SK-N-MC (cell line): ENCODE results near the gene EPB41L1.

Experiments used
- DNase-seq: peaks from one replicate; pipeline ENCODE4 v3.0.0-alpha.2; 2011; ENCODE audit warnings: low read depth, low spot score
- H3K27ac ChIP-seq: fragments of 200-600 bp; sonication (generic); 2 replicates; pipeline ENCODE4 v1.5.1; 2016; ENCODE audit warnings: mixed run types
- H3K36me3 ChIP-seq: fragments of 200-600 bp; sonication (generic); 2 replicates; pipeline ENCODE4 v1.6.1; 2017; ENCODE audit warnings: antibody characterized with exemption, low read length, mixed read lengths; ENCODE audit not compliant: insufficient read depth
- H3K4me3 ChIP-seq: fragments of 200-600 bp; sonication (generic); 2 replicates; pipeline ENCODE4 v1.5.1; 2016
- H3K9ac ChIP-seq: fragments of 200-600 bp; sonication (generic); 2 replicates; pipeline ENCODE4 v1.8.0; 2017; ENCODE audit warnings: mixed run types, mixed read lengths; ENCODE audit not compliant: insufficient read length
- H3K9me3 ChIP-seq: fragments of 200-600 bp; sonication (generic); 2 replicates; pipeline ENCODE4 v1.6.1; 2017; ENCODE audit warnings: low read depth, mild to moderate bottlenecking, antibody characterized with exemption, low read length, moderate library complexity, mixed read lengths
- EZH2 ChIP-seq: fragments of 200-600 bp; sonication (generic); IDR thresholded peaks from one replicate; pipeline ENCODE4 v1.6.1; 2017; ENCODE audit warnings: antibody characterized with exemption
- FOXP2 ChIP-seq: optimal IDR thresholded peaks from 2 replicates; pipeline ENCODE3; 2011; ENCODE audit warnings: mild to moderate bottlenecking, moderate library complexity; ENCODE audit not compliant: insufficient read depth; ENCODE audit errors: extremely low read length, control extremely low read depth
- POLR2AphosphoS5 ChIP-seq: IDR thresholded peaks from 2 replicates; pipeline ENCODE4 v1.6.1; 2012; ENCODE audit warnings: mild to moderate bottlenecking, low read depth, low read length, borderline replicate concordance

The EPB41L1 gene

GRCh38 chr20:36120991-36121390 lies 33.5 kb upstream of the EPB41L1 start:
- DNase-seq: no peak
- Histone ChIP-seq H3K9ac (no peak overlapping the region), H3K4me3 (no peak overlapping the region), H3K9me3 (no peaks in the 10 kb centered on the region), H3K27ac (no peak overlapping the region), H3K36me3 (no peaks in the 10 kb centered on the region)
- TF ChIP-seq POLR2AphosphoS5 (no peak), EZH2 (no peak), FOXP2 (no peak)

GRCh38 chr20:36121981-36122930 lies 32.3 kb upstream of the EPB41L1 start:
- Histone ChIP-seq H3K9me3 (no peaks in the 10 kb centered on the region), H3K9ac (no peak overlapping the region), H3K36me3 (no peaks in the 10 kb centered on the region), H3K4me3 (no peak overlapping the region), H3K27ac (no peak overlapping the region)
- DNase-seq: no peak
- TF ChIP-seq EZH2 (no peak), POLR2AphosphoS5 (no peak), FOXP2 (no peak)

GRCh38 chr20:36122931-36123288 lies 31.6 kb upstream of the EPB41L1 start:
- Histone ChIP-seq H3K9ac (no peak overlapping the region), H3K9me3 (no peaks in the 10 kb centered on the region), H3K4me3 (no peak overlapping the region), H3K36me3 (no peaks in the 10 kb centered on the region), H3K27ac (no peak overlapping the region)
- no peak for DNase-seq
- TF ChIP-seq FOXP2 (no peak), EZH2 (no peak), POLR2AphosphoS5 (no peak)

- no peak for DNase-seq
- H3K9ac ChIP-seq: no peak overlapping the region
- H3K4me3 ChIP-seq: no peak overlapping the region
- TF ChIP-seq EZH2 (no peak), FOXP2 (no peak), POLR2AphosphoS5 (no peak)
- no peaks in the 10 kb centered on the region for H3K9me3 ChIP-seq
- no peaks in the 10 kb centered on the region for H3K36me3 ChIP-seq
- H3K27ac ChIP-seq: no peak overlapping the region
These were observed 29.4 kb upstream of the EPB41L1 start for GRCh38 chr20:36125097-36125496.

- Histone ChIP-seq H3K36me3 (no peaks in the 10 kb centered on the region), H3K9me3 (no peaks in the 10 kb centered on the region), H3K9ac (no peak overlapping the region), H3K4me3 (no peak overlapping the region), H3K27ac (no peak overlapping the region)
- no peak for DNase-seq
- TF ChIP-seq EZH2 (no peak), FOXP2 (no peak)
These were observed 27.6 kb upstream of the EPB41L1 start for GRCh38 chr20:36126836-36127527.

- DNase-seq: no peak
- no peak overlapping the region for H3K27ac ChIP-seq
- no peaks in the 10 kb centered on the region for H3K9me3 ChIP-seq
- no peak overlapping the region for H3K4me3 ChIP-seq
- H3K9ac ChIP-seq: no peak overlapping the region
- no peaks in the 10 kb centered on the region for H3K36me3 ChIP-seq
- TF ChIP-seq EZH2 (no peak), FOXP2 (no peak), POLR2AphosphoS5 (no peak)
These were observed 25.9 kb upstream of the EPB41L1 start for GRCh38 chr20:36128463-36129159.

GRCh38 chr20:36129160-36129543 lies 25.4 kb upstream of the EPB41L1 start:
- Histone ChIP-seq H3K4me3 (no peak overlapping the region), H3K36me3 (no peaks in the 10 kb centered on the region), H3K27ac (no peak overlapping the region), H3K9me3 (no peaks in the 10 kb centered on the region), H3K9ac (no peak overlapping the region)
- no peak for DNase-seq
- TF ChIP-seq POLR2AphosphoS5 (no peak), FOXP2 (no peak), EZH2 (no peak)

GRCh38 chr20:36130390-36130789 lies 24.1 kb upstream of the EPB41L1 start:
- H3K9me3 ChIP-seq: no peaks in the 10 kb centered on the region
- H3K4me3 ChIP-seq: no peak overlapping the region
- no peak for DNase-seq
- no peak overlapping the region for H3K27ac ChIP-seq
- H3K9ac ChIP-seq: no peak overlapping the region
- TF ChIP-seq EZH2: no peak
- TF ChIP-seq FOXP2: no peak
- no peak for TF ChIP-seq POLR2AphosphoS5
- no peaks in the 10 kb centered on the region for H3K36me3 ChIP-seq
